OCI-LY3 (cell line): ENCODE measurements around the gene BHMT2.

Source experiments
- CTCF ChIP-seq: fragments of 200-600, 300-600 bp; sonication (generic); IDR thresholded peaks from 2 replicates; pipeline ENCODE4 v1.5.1; 2014; ENCODE audit warnings: antibody characterized with exemption, low read length, low read depth
- EZH2phosphoT487 ChIP-seq: fragments of 200-600 bp; shearing (Covaris generic); IDR thresholded peaks from 2 replicates; pipeline ENCODE4 v1.6.1; 2018; ENCODE audit warnings: antibody characterized with exemption, mixed run types, low read depth

GRCh38 chr5:79042188-79042587, 27.4 kb upstream of the BHMT2 start:
- no peak for TF ChIP-seq CTCF
- TF ChIP-seq EZH2phosphoT487: no peak
